ENCODE measurements around the gene BROX.
"Not testable (repeated sequence)": the region's sequence is repeated elsewhere in the genome, so short reads cannot be mapped to it uniquely, and the experiment has no call there.

BROX gene, protein sequence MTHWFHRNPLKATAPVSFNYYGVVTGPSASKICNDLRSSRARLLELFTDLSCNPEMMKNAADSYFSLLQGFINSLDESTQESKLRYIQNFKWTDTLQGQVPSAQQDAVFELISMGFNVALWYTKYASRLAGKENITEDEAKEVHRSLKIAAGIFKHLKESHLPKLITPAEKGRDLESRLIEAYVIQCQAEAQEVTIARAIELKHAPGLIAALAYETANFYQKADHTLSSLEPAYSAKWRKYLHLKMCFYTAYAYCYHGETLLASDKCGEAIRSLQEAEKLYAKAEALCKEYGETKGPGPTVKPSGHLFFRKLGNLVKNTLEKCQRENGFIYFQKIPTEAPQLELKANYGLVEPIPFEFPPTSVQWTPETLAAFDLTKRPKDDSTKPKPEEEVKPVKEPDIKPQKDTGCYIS

GRCh38 chr1:222712253-222713090, at the start of gene BROX, which contains the start of gene AIDA:
BROX (plus strand) TSS chr1:222712564; CDS start chr1:222715700, 3,136 bp downstream.
AIDA (minus strand) TSS chr1:222712491; CDS start chr1:222712317, 174 bp downstream.
- peak; percentile 93 for DNase-seq

- DNase-seq: no peak
Observed at GRCh38 chr1:222663431-222663934, 48.9 kb upstream of the BROX start.

GRCh38 chr1:222665964-222666363, 46.4 kb upstream of the BROX start:
- no peak for DNase-seq

- not testable (repeated sequence) for DNase-seq
Observed at GRCh38 chr1:222668184-222668583, 44.2 kb upstream of the BROX start.

GRCh38 chr1:222669107-222669506, 43.3 kb upstream of the BROX start:
- not testable (repeated sequence) for DNase-seq

DNA sequence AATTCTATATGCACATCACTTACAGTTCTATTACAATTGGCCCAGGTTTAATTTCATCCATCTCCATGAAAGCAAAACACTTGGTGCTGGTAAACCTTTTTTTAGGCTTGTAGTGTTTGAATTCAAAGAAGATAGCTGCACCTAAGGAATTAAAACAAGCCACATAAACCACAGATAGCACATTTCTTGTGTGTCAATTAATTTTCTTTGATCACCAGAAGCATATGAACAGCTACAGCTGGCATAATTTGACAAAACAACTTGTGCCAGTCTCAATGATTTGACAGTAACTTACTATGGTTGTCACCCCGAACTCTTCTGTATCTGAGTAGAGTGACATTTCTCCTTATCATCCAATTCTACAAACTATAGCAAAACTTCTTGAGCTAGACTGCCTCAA, 42.3 kb upstream of the BROX start:
- DNase-seq: no peak

GRCh38 chr1:222680080-222680479, 32.3 kb upstream of the BROX start:
- no peak for DNase-seq

DNA sequence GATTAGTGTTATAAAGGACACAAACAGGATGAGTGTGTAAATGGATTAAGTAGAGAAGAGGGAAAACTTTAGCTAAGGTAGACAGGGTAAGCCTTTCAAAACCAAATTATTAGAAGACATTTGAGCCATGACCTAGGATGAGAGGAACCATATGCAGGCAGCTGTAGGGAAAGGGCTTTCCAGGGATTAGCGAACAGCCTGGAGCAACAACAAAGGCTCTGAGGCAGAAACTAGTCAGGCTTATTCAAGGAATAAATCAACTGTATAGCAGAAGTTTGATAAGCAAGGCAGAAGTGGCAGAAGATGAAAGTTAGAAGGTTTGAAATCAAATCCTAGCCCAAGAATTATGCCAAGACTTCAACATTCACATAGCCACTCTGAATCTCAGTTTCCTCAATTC, 21.3 kb upstream of the BROX start:
- DNase-seq: no peak

- DNase-seq: no peak
Observed at GRCh38 chr1:222694927-222695326, 17.4 kb upstream of the BROX start.

- DNase-seq: no peak
Observed at GRCh38 chr1:222696741-222697140, 15.6 kb upstream of the BROX start.

DNA sequence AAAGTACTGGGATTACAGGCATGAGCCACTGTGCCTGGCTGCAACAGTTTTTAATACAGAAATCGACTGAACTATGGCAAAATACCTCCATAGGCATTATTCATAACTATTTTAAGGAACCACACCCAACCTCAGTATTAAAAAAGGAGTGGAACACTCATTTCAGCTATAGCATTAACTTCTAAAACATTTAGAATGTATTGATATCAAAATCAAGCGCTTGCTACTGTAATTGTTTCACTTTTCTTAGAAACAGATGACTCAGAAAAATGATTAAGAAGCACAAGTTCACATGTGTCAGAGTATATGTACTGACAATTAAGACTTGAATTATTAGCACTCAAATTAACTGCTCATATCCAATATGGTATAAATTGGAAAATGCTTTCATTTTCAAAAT, 15.2 kb upstream of the BROX start:
- no peak for DNase-seq

DNA sequence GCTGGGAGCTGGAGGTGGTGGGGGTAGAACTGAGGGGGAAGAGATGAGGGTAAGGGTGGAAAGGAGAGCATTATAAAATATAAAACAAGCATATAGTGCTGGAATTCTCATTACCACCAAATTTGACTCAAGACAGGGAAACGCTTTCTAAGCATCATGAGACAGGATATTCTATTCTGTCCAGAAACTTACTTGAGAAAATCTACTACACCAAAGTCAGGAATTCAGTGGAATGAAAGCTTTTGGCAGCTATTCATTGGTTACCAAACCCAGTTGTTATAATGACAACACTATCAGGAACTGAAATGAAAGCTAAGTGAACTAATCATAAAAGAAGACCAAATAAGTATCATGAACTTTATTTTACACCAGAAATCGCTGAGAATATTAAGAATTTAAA, 14.5 kb upstream of the BROX start:
- DNase-seq: no peak

- DNase-seq: no peak
Observed at GRCh38 chr1:222702210-222702609, 10.2 kb upstream of the BROX start.

DNA sequence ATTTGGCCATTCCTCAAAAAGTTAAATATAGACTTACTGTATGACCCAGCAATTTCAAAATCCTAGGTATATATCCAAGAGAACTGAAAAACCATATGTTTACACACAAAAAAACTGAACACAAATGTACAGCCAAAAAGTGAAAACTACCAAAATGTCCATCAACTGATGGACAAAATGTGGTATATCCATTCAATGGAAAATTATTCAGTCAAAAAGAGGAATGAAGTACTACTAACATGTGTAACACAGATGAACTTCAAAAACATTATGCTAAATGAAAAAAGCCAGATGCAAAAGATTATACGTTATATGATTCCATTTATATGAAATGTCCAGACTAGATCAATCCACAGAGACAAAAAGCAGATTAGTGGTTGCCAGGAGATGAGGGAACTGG, 8.1 kb upstream of the BROX start:
- DNase-seq: no peak

GRCh38 chr1:222706815-222707214, 5.5 kb upstream of the BROX start:
- no peak for DNase-seq

- no peak for DNase-seq
Observed at GRCh38 chr1:222709700-222710153, 2.6 kb upstream of the BROX start.

DNA sequence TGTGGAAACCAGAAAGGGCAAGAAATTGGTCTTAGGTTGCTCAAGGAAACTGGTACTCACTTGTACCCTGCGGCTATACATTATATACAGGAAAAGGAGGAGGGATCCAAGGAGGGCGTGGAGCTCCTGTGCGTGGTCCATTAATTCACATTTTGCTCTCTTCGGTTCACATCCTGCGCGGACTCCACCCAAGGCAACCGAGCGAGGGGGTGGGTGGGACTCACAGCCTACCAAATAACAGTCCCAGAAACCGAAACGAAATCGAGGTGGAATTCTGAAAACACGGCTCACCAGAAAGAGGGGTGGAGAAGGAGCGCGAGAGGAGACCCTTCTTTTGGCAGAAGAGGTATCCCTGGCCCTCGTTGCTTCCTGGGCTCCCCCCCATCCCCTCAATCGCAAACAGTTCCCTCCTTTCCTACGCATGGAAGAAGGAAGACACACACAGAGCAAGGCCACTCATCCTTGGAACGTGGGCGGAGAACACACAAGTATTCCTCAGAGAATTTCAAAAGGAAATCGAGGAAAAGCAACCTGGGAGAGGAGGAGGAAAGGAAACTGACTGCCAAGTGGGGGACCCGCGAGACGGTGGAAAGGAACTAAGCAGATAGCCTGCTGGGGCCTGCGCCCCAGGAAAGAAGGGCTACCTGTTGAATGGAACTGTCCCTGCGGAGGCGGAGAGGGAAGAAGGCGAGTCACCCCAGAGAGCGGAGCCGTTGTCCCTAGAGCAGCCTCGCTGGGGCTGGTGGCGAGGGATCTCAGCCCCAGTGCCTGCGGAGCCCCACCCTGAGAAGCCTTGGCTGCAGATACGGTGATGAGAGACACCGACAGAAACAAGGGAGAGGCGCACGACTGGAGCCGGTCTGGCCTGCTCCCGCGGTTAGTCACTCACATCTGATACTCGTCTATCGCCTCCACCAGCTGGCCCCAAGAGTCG, 778 bp upstream of the BROX start:
- peak; percentile 59 for DNase-seq

GRCh38 chr1:222713091-222713961, 962 bp downstream of the BROX start:
- peak; percentile 92 for DNase-seq

- DNase-seq: no peak
Observed at GRCh38 chr1:222716393-222716792, 4.0 kb downstream of the BROX start.

DNA sequence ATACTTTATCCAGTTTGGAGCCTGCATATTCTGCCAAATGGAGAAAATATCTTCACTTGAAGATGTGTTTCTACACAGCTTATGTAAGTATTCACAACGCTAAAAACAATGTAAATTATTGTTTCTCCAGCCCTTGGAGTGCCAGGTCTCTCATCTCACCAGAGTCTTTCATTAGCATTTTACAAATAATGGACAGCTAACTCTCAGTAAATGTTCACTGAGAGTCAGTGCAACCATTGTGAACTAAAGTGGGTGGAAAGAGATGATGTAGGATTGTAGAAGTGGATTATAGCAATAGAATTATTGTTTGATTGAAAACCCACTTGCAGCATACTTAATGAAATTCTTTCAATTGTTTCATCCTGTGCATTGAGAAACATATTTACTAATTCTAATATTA, 16.4 kb downstream of the BROX start:
- no peak for DNase-seq

- no peak for DNase-seq
Observed at GRCh38 chr1:222730866-222731265, 18.5 kb downstream of the BROX start.

Data from NCI-H510A treated with DMSO at 0.1 percent for 48 hours (cell line).